GM10248 (cell line): ENCODE measurements around the gene ZDHHC22.

Experiments
- CTCF ChIA-PET: fragments of 300-600 bp; sonication (Branson Sonifier 250); formaldehyde crosslinking; extraction: SDS; loops from one replicate; lab custom pipeline; 2021; ENCODE audit warnings: antibody characterized with exemption; lab: Yijun Ruan, JAX
- POLR2A ChIA-PET: fragments of 350-650 bp; sonication (Branson Sonifier 250); formaldehyde crosslinking; extraction: SDS; loops from one replicate; lab custom pipeline; 2020; ENCODE audit warnings: antibody characterized with exemption; lab: Yijun Ruan, JAX
- DNase-seq: peaks from one replicate; pipeline ENCODE4 v3.0.0; 2012; ENCODE audit errors: extremely low spot score
- CTCF ChIP-seq: IDR thresholded peaks from 2 replicates; pipeline ENCODE4 v1.5.1; 2012; ENCODE audit warnings: mild to moderate bottlenecking, low read depth; ENCODE audit errors: extremely low read depth, missing control alignments, control extremely low read depth

The ZDHHC22 gene

GRCh38 chr14:77141214-77142004, at the start of gene ZDHHC22:
Gene ZDHHC22, minus strand, starts transcription at chr14:77141791. Its CDS starts 2,053 bp downstream, at chr14:77139738.
- ChIA-PET POLR2A (no interaction called here), CTCF (interaction anchor here (1.1 to 2.5 kb wide), 4 partner anchors 11 to 274 kb away, joined by 3 to 24 read pairs (median 3); no protein-coding TSS in a partner anchor)
- no peak for DNase-seq
- TF ChIP-seq CTCF: no peak

- ChIA-PET CTCF (interaction anchor here (1.3 to 1.6 kb wide), 2 partner anchors 16 to 23 kb away, joined by 3 to 4 read pairs; no protein-coding TSS in a partner anchor), POLR2A (no interaction called here)
- no peak for TF ChIP-seq CTCF
- DNase-seq: no peak
Observed at GRCh38 chr14:77190977-77191376, 49.4 kb upstream of the ZDHHC22 start.

DNA sequence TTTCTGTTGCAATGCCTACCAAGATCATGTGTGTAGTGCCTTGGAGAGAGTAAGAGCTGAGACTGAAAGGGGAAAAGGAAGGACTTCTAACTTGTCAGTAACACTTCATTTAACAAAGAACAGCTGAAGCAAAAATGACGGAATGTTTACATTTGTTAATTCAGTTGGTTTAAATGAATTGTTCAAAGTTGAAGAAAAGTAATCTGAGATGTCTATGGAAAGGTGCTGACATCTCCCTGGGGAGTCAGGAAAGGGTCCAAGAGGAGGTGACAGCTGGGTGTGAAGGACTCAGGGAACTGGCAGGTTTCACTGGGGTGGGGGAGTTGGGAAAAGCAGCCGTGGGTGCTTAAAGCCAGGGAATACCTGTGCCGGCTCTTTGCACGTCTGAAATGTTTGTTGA, 47.9 kb upstream of the ZDHHC22 start:
- DNase-seq: no peak
- TF ChIP-seq CTCF: no peak
- ChIA-PET CTCF (interaction anchor here (0.8 to 2.1 kb wide), 4 partner anchors 10 to 24 kb away, joined by 3 to 6 read pairs (median 3); no protein-coding TSS in a partner anchor), POLR2A (no interaction called here)

DNA sequence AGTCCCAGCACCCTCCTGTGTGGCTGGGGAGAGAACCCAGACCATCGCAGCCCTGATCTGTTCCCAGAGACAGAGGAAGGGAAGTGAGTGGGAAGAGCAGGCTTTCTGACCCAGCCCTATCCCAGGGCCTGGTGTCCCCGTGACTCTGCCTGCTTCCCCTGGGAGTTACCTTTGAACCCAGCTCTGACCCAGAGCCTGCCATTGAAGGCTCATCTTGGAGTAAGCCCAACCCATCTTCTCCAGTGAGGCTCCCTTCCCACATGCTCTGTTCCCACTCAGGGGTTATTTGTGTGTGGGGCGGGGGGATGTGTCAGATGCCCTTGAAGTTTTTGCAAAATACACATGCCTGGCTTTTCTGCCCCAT, 46.0 kb upstream of the ZDHHC22 start:
- no peak for TF ChIP-seq CTCF
- POLR2A ChIA-PET: no interaction called here
- CTCF ChIA-PET: interaction anchor here (1.2 kb wide), 1 partner anchor 20 kb away, joined by 3 read pairs; no protein-coding TSS in a partner anchor
- no peak for DNase-seq

- POLR2A ChIA-PET: no interaction called here
Observed at GRCh38 chr14:77186911-77187648, 45.5 kb upstream of the ZDHHC22 start.

More at GRCh38 chr14:77186911-77187648, 45.5 kb upstream of the ZDHHC22 start:
- CTCF ChIA-PET: interaction anchor here (1.2 kb wide), 1 partner anchor 19 kb away, joined by 3 read pairs; no protein-coding TSS in a partner anchor
- no peak for TF ChIP-seq CTCF
- DNase-seq: no peak
